Osteoblast (primary cell): ENCODE results near the gene FOSL1. TPM values are rescaled to one million over a fixed set of nuclear protein-coding genes. Genes with fewer than 3 reads are reported as not detected.

Experiments
- DNase-seq: peaks from one replicate; pipeline ENCODE4 v3.0.0; 2011; ENCODE audit warnings: low spot score, mixed read lengths; ENCODE audit not compliant: insufficient read length; ENCODE audit errors: missing footprints
- H2AFZ ChIP-seq: 2 replicates; pipeline ENCODE4 v1.6.0; 2011; ENCODE audit warnings: mild to moderate bottlenecking, low read length
- H3K27ac ChIP-seq: 2 replicates; pipeline ENCODE4 v1.5.1; 2011; ENCODE audit warnings: mild to moderate bottlenecking, low read depth, low read length, moderate library complexity
- H3K27me3 ChIP-seq: 2 replicates; pipeline ENCODE4 v1.6.0; 2012; ENCODE audit warnings: mild to moderate bottlenecking, control low read depth, inconsistent platforms, low read length, moderate library complexity; ENCODE audit not compliant: insufficient read depth
- H3K36me3 ChIP-seq: 2 replicates; pipeline ENCODE4 v1.5.1; 2011; ENCODE audit warnings: mild to moderate bottlenecking, low read length, control low read depth, moderate library complexity; ENCODE audit not compliant: insufficient read depth
- H3K4me1 ChIP-seq: 2 replicates; pipeline ENCODE4 v1.5.1; 2011; ENCODE audit warnings: mild to moderate bottlenecking, low read length, control low read depth, moderate library complexity; ENCODE audit not compliant: insufficient read depth
- H3K4me2 ChIP-seq: 2 replicates; pipeline ENCODE4 v1.6.0; 2011; ENCODE audit warnings: mild to moderate bottlenecking, low read length; ENCODE audit not compliant: insufficient read depth
- H3K4me3 ChIP-seq: fragments of 200-600 bp; sonication (generic); 3 replicates; pipeline ENCODE4 v1.5.1; 2012; ENCODE audit warnings: mild to moderate bottlenecking, low read length, inconsistent platforms; ENCODE audit not compliant: insufficient read depth
- H3K79me2 ChIP-seq: 2 replicates; pipeline ENCODE4 v1.6.0; 2012; ENCODE audit warnings: mild to moderate bottlenecking, low read length, control low read depth, inconsistent platforms; ENCODE audit not compliant: insufficient read depth
- H3K9me3 ChIP-seq: 2 replicates; pipeline ENCODE4 v1.5.1; 2011; ENCODE audit warnings: low read depth, low read length, control low read depth
- H4K20me1 ChIP-seq: 2 replicates; pipeline ENCODE4 v1.6.0; 2012; ENCODE audit warnings: mild to moderate bottlenecking, low read length, control low read depth; ENCODE audit not compliant: insufficient read depth
- CTCF ChIP-seq: IDR thresholded peaks from 2 replicates; pipeline ENCODE4 v1.5.1; 2011; ENCODE audit warnings: mild to moderate bottlenecking, low read depth, low read length, moderate library complexity; ENCODE audit errors: extremely low read depth
- total RNA-seq: library from RNA; depleted of rRNA; stranded (reverse); fragments of >200 nt; gene quantifications from 2 replicates; pipeline ENCODE4 v1.2.3, GENCODE V29; 2012

Gene FOSL1
- total RNA-seq, 1 donor, result 13.0 TPM

GRCh38 chr11:65854161-65854592, 46.0 kb downstream of the FOSL1 start:
- H3K4me1 ChIP-seq, result peaks cover 23% of the 10 kb centered on the region
- H3K4me3 ChIP-seq, result no peak overlapping the region
- no peak overlapping the region for H2AFZ ChIP-seq
- no peak for TF ChIP-seq CTCF
- H3K9me3 ChIP-seq, result no peaks in the 10 kb centered on the region
- H3K36me3 ChIP-seq, result peaks cover 58% of the 10 kb centered on the region
- peak; percentile 54 for DNase-seq
- no peak overlapping the region for H3K4me2 ChIP-seq
- peaks cover 51% of the 10 kb centered on the region for H3K79me2 ChIP-seq
- H3K27me3 ChIP-seq, result no peaks in the 10 kb centered on the region
- peaks cover 51% of the 10 kb centered on the region for H4K20me1 ChIP-seq
- H3K27ac ChIP-seq, result peak overlapping the region; percentile 6

- Histone ChIP-seq H3K27me3 (no peaks in the 10 kb centered on the region), H3K4me3 (no peak overlapping the region), H3K36me3 (peaks cover 58% of the 10 kb centered on the region), H3K79me2 (peaks cover 51% of the 10 kb centered on the region), H3K9me3 (no peaks in the 10 kb centered on the region), H3K27ac (no peak overlapping the region), H3K4me2 (no peak overlapping the region), H4K20me1 (peaks cover 51% of the 10 kb centered on the region), H3K4me1 (peaks cover 16% of the 10 kb centered on the region), H2AFZ (no peak overlapping the region)
- TF ChIP-seq CTCF, result no peak
- DNase-seq, result peak; percentile 58
Measured at GRCh38 chr11:65853246-65853979, 46.8 kb downstream of the FOSL1 start.

- H4K20me1 ChIP-seq, result peaks cover 51% of the 10 kb centered on the region
Measured at GRCh38 chr11:65852508-65853245, 47.5 kb downstream of the FOSL1 start.

More at GRCh38 chr11:65852508-65853245, 47.5 kb downstream of the FOSL1 start:
- Histone ChIP-seq H3K36me3 (peaks cover 58% of the 10 kb centered on the region), H3K27ac (no peak overlapping the region), H3K27me3 (no peaks in the 10 kb centered on the region), H3K9me3 (no peaks in the 10 kb centered on the region), H2AFZ (no peak overlapping the region), H3K79me2 (peaks cover 48% of the 10 kb centered on the region), H3K4me1 (peaks cover 14% of the 10 kb centered on the region), H3K4me3 (no peak overlapping the region), H3K4me2 (no peak overlapping the region)
- TF ChIP-seq CTCF, result no peak
- peak; percentile 65 for DNase-seq
